Activated naive CD4-positive, alpha-beta T cell treated with anti-CD3 and anti-CD28 coated beads, Interleukin-2, amount 10 ng/mL, durations not matched to agents 7 days and 5 days (primary cell): Measurements from ENCODE around the gene KCNG1.
A peak's percentile ranks its signal among the peaks of the same experiment; 100 is the strongest.
"Not testable (repeated sequence)": the region's sequence is repeated elsewhere in the genome, so short reads cannot be mapped to it uniquely, and the experiment has no call there.

ENCODE experiments used
- CTCF ChIA-PET: fragments of 350-600 bp; sonication (Branson Sonifier 250); formaldehyde crosslinking; loops from one replicate; lab custom pipeline; 2021; ENCODE audit warnings: antibody characterized with exemption; lab: Charles Lee
- DNase-seq: peaks from one replicate; pipeline ENCODE4 v3.0.0-alpha.2; 2020
- H3K27ac Mint-ChIP-seq: one replicate; pipeline ENCODE4 v1.8.0; 2021; ENCODE audit warnings: mild to moderate bottlenecking, moderate library complexity, mixed read lengths
- H3K27me3 Mint-ChIP-seq: one replicate; pipeline ENCODE4 v1.8.0; 2021; ENCODE audit warnings: mild to moderate bottlenecking, mixed read lengths
- H3K36me3 Mint-ChIP-seq: one replicate; pipeline ENCODE4 v1.8.0; 2021; ENCODE audit warnings: mixed read lengths
- H3K4me1 Mint-ChIP-seq: one replicate; pipeline ENCODE4 v1.8.0; 2021; ENCODE audit warnings: mixed read lengths
- H3K4me3 Mint-ChIP-seq: one replicate; pipeline ENCODE4 v1.8.0; 2021; ENCODE audit warnings: mild to moderate bottlenecking, moderate library complexity, mixed read lengths
- H3K9me3 Mint-ChIP-seq: one replicate; pipeline ENCODE4 v1.8.0; 2021; ENCODE audit warnings: mixed read lengths

Gene KCNG1

GRCh38 chr20:50978533-50978932, 44.4 kb downstream of the KCNG1 start:
- H3K9me3 Mint-ChIP-seq, DNase-seq, H3K36me3 Mint-ChIP-seq, H3K4me3 Mint-ChIP-seq, H3K27ac Mint-ChIP-seq, H3K4me1 Mint-ChIP-seq: not testable (repeated sequence)
- peaks cover 45% of the 10 kb centered on the region for H3K27me3 Mint-ChIP-seq
- CTCF ChIA-PET, result interaction anchor here (1.4 kb wide), 1 partner anchor 14 kb away, joined by 3 read pairs; no protein-coding TSS in a partner anchor

- Mint-ChIP-seq H3K27me3 (peaks cover 43% of the 10 kb centered on the region), H3K36me3 (no peaks in the 10 kb centered on the region), H3K27ac (no peak overlapping the region), H3K4me1 (peaks cover 2% of the 10 kb centered on the region), H3K4me3 (no peak overlapping the region), H3K9me3 (no peaks in the 10 kb centered on the region)
- DNase-seq, result no peak
- CTCF ChIA-PET, result interaction anchor here (1.4 kb wide), 1 partner anchor 16 kb away, joined by 3 read pairs; no protein-coding TSS in a partner anchor
These were observed 45.6 kb downstream of the KCNG1 start for GRCh38 chr20:50977066-50978021.

GRCh38 chr20:50975701-50976330, 47.1 kb downstream of the KCNG1 start:
- Mint-ChIP-seq H3K27me3 (peaks cover 32% of the 10 kb centered on the region), H3K36me3 (no peaks in the 10 kb centered on the region), H3K9me3 (no peaks in the 10 kb centered on the region), H3K4me1 (no peaks in the 10 kb centered on the region), H3K27ac (no peak overlapping the region), H3K4me3 (no peak overlapping the region)
- CTCF ChIA-PET, result no interaction called here
- no peak for DNase-seq

GRCh38 chr20:50969912-50970311, 53.0 kb downstream of the KCNG1 start:
- Mint-ChIP-seq H3K27me3 (peaks cover 20% of the 10 kb centered on the region), H3K4me1 (no peaks in the 10 kb centered on the region), H3K36me3 (no peaks in the 10 kb centered on the region), H3K4me3 (no peak overlapping the region), H3K9me3 (no peaks in the 10 kb centered on the region), H3K27ac (no peak overlapping the region)
- no peak for DNase-seq
- CTCF ChIA-PET, result interaction anchor here (4.7 kb wide), 1 partner anchor 11 kb away, joined by 14 read pairs; no protein-coding TSS in a partner anchor

GRCh38 chr20:50969435-50969834, 53.5 kb downstream of the KCNG1 start:
- Mint-ChIP-seq H3K36me3 (no peaks in the 10 kb centered on the region), H3K4me3 (no peak overlapping the region), H3K27me3 (peaks cover 20% of the 10 kb centered on the region), H3K9me3 (no peaks in the 10 kb centered on the region), H3K4me1 (no peaks in the 10 kb centered on the region), H3K27ac (no peak overlapping the region)
- no peak for DNase-seq
- CTCF ChIA-PET, result interaction anchor here (4.7 kb wide), 1 partner anchor 12 kb away, joined by 14 read pairs; no protein-coding TSS in a partner anchor

- Mint-ChIP-seq H3K27me3 (peaks cover 19% of the 10 kb centered on the region), H3K36me3 (no peaks in the 10 kb centered on the region)
- CTCF ChIA-PET, result interaction anchor here (1.0 kb wide), 1 partner anchor 13 kb away, joined by 3 read pairs; no protein-coding TSS in a partner anchor
These were observed 54.6 kb downstream of the KCNG1 start for GRCh38 chr20:50968289-50968688.

GRCh38 chr20:50967586-50967985, 55.3 kb downstream of the KCNG1 start:
- DNase-seq, result no peak
- Mint-ChIP-seq H3K9me3 (no peaks in the 10 kb centered on the region), H3K4me1 (no peaks in the 10 kb centered on the region), H3K4me3 (no peak overlapping the region), H3K36me3 (no peaks in the 10 kb centered on the region), H3K27ac (no peak overlapping the region), H3K27me3 (peaks cover 14% of the 10 kb centered on the region)
- CTCF ChIA-PET, result interaction anchor here (0.8 to 0.9 kb wide), 2 partner anchors 10 to 14 kb away, joined by 3 read pairs; partner anchors contain the start of gene DPM1

More at GRCh38 chr20:50968289-50968688, 54.6 kb downstream of the KCNG1 start:
- Mint-ChIP-seq H3K9me3 (no peaks in the 10 kb centered on the region), H3K4me3 (no peak overlapping the region), H3K4me1 (no peaks in the 10 kb centered on the region), H3K27ac (no peak overlapping the region)
- DNase-seq, result no peak

GRCh38 chr20:50959543-50960126, 63.3 kb downstream of the KCNG1 start:
- H3K36me3 Mint-ChIP-seq, result peaks cover 29% of the 10 kb centered on the region
- H3K4me3 Mint-ChIP-seq, result peak overlapping the region; percentile 99
- CTCF ChIA-PET, result interaction anchor here (1.2 kb wide), 1 partner anchor 165 kb away, joined by 3 read pairs; the partner anchor contains the start of gene BCAS4
- H3K27me3 Mint-ChIP-seq, result no peaks in the 10 kb centered on the region
- H3K27ac Mint-ChIP-seq, result no peak overlapping the region
- H3K9me3 Mint-ChIP-seq, result no peaks in the 10 kb centered on the region
- peaks cover 54% of the 10 kb centered on the region for H3K4me1 Mint-ChIP-seq
- DNase-seq, result no peak

GRCh38 chr20:50958615-50959542, 64.0 kb downstream of the KCNG1 start, which contains the start of gene MOCS3:
Gene MOCS3 (plus strand): TSS chr20:50958818. CDS start chr20:50958843, 25 bp downstream.
- Mint-ChIP-seq H3K9me3 (no peaks in the 10 kb centered on the region), H3K36me3 (peaks cover 29% of the 10 kb centered on the region), H3K4me1 (peaks cover 58% of the 10 kb centered on the region), H3K27me3 (no peaks in the 10 kb centered on the region), H3K4me3 (peak within 1 kb of the TSS; percentile 99), H3K27ac (peak within 1 kb of the TSS; percentile 96)
- DNase-seq, result peak; percentile 91
- CTCF ChIA-PET, result interaction anchor here (1.3 to 2.8 kb wide), 5 partner anchors 15 to 165 kb away, joined by 3 to 19 read pairs (median 10); partner anchors contain the start of genes ADNP and BCAS4

- Mint-ChIP-seq H3K27ac (peak within 1 kb of the TSS; percentile 96), H3K36me3 (peaks cover 31% of the 10 kb centered on the region), H3K9me3 (no peaks in the 10 kb centered on the region), H3K4me3 (peak within 1 kb of the TSS; percentile 99), H3K27me3 (no peaks in the 10 kb centered on the region), H3K4me1 (peaks cover 61% of the 10 kb centered on the region)
- DNase-seq, result peak; percentile 92
- CTCF ChIA-PET, result interaction anchor here (0.9 to 2.8 kb wide), 8 partner anchors 9 to 208 kb away, joined by 3 to 19 read pairs (median 6); partner anchors contain the start of genes ADNP and BCAS4
These were observed 64.9 kb downstream of the KCNG1 start, which contains the start of gene DPM1 for GRCh38 chr20:50957798-50958614. Gene DPM1 (minus strand): TSS chr20:50958532. CDS start chr20:50958523, 9 bp downstream.

GRCh38 chr20:50957276-50957675, 65.6 kb downstream of the KCNG1 start:
- H3K36me3 Mint-ChIP-seq, result peaks cover 33% of the 10 kb centered on the region
- peak overlapping the region; percentile 96 for H3K27ac Mint-ChIP-seq
- CTCF ChIA-PET, result interaction anchor here (0.9 to 2.8 kb wide), 7 partner anchors 10 to 208 kb away, joined by 3 to 19 read pairs (median 4); partner anchors contain the start of gene BCAS4
- H3K27me3 Mint-ChIP-seq, result no peaks in the 10 kb centered on the region
- no peak for DNase-seq
- H3K9me3 Mint-ChIP-seq, result no peaks in the 10 kb centered on the region
- H3K4me1 Mint-ChIP-seq, result peaks cover 61% of the 10 kb centered on the region
- H3K4me3 Mint-ChIP-seq, result peak overlapping the region; percentile 99

- Mint-ChIP-seq H3K36me3 (peaks cover 46% of the 10 kb centered on the region), H3K4me1 (peaks cover 40% of the 10 kb centered on the region), H3K9me3 (no peaks in the 10 kb centered on the region), H3K4me3 (no peak overlapping the region), H3K27me3 (no peaks in the 10 kb centered on the region), H3K27ac (no peak overlapping the region)
- CTCF ChIA-PET, result no interaction called here
- no peak for DNase-seq
These were observed 69.1 kb downstream of the KCNG1 start for GRCh38 chr20:50953821-50954220.
